SIG-M5 treated with dmso at 0.1 percent for 504 hours (cell line): ENCODE data around the gene TRO.
A peak's percentile ranks its signal among the peaks of the same experiment; 100 is the strongest.

Source experiments
- DNase-seq: peaks from one replicate; lab custom pipeline; 2025; ENCODE audit not compliant: unreplicated experiment; lab: John Stamatoyannopoulos, UW

The TRO gene

DNA sequence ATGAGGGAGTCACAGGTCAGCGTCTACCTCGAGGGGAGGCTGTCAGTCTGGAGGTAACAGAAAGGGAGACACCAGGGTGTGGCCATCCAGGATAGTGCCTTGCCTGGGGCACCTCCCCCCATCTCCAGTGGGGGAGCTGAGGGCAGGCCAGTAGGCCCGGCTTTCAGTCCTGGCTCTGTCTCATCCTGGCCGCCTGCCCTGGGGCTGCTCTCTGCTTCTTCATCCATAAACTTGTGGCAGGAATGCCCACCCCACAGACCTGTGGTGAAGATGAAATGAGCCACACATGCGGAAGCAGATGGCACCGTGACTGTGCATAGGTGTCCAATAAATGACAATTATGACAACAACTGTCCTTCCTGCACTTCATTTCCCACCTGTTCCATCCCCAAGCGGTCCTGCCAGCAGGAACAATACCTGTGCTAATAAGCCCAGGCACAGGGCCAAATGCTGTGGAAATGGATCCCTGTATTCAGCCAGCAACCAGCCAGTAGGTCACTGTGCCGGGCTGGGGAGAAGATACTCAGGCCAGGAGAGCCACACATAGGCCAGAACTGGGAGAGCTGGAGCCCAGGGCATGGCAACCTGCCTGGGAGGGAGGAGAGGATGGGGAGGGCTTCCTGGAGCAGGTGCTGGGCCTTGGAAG lies 30.2 kb downstream of the TRO start:
- no peak for DNase-seq

DNA sequence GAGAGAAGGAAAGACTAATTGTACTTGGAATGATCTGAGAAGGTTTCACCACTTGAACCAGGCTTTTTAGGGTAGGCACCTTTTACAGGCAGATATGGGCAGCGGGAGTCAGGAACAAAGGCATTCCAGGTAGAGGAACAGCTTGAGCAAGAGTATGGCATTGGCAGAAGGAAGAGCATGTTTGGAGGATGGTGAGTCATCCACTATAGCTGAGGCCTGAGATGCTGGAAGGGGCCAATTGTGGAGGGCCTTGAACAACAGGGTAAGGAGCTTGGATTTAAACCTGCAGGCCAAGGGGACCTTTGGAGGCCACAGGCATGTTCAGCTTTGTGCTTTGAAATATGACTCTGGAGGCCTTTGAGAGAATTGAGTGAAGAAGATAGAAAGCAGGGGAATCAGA lies 41.1 kb downstream of the TRO start:
- DNase-seq = no peak

DNA sequence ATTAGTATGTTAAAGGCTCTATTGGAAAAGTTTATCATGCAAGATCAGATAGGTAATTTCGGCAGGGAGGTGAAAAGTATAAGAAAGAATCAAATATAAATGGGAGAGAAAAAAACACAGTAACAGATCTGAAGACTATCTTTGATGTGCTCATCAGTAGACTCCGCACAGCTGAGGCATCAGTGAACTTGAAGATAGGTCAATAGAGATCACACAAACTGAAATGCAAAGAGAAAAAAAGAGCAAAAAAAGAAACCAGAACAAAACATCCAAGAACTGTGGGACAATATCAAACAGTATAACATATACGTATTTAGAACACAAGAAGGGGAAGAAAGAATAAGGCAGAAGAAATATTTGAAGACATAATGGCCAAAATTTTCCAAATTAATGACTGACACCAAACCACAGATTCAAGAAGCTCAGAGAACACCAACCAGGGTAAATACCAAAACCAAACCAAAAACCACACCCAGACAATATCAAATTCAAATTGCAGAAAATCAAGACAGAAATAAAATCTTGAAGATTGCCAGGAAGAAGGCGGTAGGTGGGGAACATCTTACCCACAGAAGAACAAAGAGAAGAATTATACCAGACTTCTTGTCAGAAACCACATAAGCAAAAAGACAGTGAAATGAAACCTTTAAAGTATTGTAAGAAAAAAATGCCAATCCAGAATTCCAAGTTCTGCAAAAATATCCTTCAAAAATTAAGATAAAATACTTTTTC lies 44.3 kb downstream of the TRO start:
- DNase-seq = no peak

DNA sequence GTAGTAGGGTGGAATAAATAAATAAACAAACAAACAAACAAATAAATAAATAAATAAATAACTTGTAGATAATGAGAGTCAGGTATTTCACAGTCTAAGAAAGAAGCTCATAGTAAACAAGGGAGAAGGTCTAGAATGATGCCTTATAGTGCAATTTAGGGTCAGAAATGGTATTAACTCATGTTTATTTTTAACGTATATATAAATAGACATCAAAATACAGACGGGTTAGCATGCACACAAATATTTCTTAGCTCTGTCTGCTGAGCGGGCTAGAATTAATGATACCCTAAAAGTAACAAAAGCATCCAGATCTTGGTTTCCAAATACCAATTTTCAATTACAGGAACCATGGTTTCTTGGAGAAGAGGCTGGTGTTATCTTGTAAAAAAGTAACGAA lies 56.8 kb downstream of the TRO start:
- DNase-seq = no peak

DNA sequence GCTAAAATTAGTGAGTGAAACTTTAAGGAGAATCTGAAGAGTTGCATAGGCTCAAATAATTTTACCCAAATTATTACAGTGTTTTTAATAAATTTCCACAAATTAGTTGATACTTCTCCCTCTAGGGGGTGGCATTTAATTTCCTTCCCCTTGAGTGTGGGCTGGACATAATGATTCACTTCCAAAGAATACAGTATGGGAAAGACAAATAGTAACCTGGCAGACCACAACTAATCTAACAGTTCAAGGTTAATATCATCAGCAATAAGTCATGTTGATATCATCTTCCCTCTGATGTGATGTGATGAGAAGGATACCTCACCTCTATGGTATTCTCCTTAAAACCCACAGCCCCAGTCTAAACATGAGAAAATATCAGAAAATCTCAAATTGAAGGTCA lies 57.8 kb downstream of the TRO start:
- DNase-seq = no peak

DNA sequence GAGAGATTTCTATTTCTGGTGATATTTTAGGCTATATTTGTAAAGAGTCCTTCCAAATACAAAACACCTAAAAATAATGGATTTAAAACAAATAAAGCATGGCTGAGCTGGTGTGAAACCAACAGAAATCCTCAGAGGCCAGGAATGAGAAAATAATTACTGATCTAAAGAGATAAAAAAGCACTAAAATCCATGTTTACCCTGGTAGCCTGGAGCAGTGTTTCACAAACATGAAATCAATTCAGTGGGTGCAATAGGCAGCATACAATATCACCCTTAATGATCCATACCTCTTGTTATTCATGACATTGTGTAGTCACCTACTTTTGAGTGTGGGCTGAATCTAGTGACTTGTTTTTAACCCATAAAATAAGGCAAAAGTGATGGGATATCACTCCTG lies 58.8 kb downstream of the TRO start:
- no peak for DNase-seq

DNA sequence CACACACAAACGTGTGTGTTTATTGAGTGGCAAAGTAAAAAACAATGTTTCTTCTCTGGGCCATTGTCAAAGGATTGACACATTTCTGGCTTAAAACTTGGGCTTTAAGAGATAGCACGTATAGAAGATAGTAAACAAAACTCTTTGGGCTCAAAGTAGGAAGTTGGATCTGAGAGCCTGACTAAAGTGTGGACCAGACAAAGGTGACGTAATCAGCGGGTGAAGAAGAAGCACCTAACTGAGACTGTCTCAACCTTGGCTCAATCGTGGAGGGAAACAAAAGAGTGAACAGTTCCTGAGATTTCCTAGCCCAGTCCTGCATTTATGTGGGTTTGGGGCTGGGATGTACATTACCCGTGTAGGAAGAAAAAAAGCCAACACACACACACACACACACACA lies 59.7 kb downstream of the TRO start:
- DNase-seq = peak; percentile 9
